DND-41 (cell line): ENCODE measurements around the gene EPB41L5.
A peak's percentile ranks its signal among the peaks of the same experiment; 100 is the strongest.

Experiments used
- ATAC-seq: fragments of 200-7000 bp; cut with Tn5 transposase; 3 replicates; pipeline ENCODE4 v1.9.1; 2021; ENCODE audit warnings: low read depth; ENCODE audit not compliant: insufficient read depth
- DNase-seq: peaks from one replicate; pipeline ENCODE4 v3.0.0-alpha.2; 2020
- H2AFZ ChIP-seq: 2 replicates; pipeline ENCODE4 v1.6.0; 2012; ENCODE audit warnings: low read depth, low read length
- H3K27ac ChIP-seq: 2 replicates; pipeline ENCODE4 v1.5.1; 2012; ENCODE audit warnings: low read length, inconsistent platforms
- H3K27me3 ChIP-seq: fragments of 200-600 bp; sonication (generic); 2 replicates; pipeline ENCODE4 v1.6.0; 2012; ENCODE audit warnings: low read length, mild to moderate bottlenecking, inconsistent platforms; ENCODE audit not compliant: insufficient read depth, poor library complexity
- H3K36me3 ChIP-seq: 2 replicates; pipeline ENCODE4 v1.5.1; 2012; ENCODE audit warnings: low read length, inconsistent platforms; ENCODE audit not compliant: insufficient read depth
- H3K4me1 ChIP-seq: 2 replicates; pipeline ENCODE4 v1.5.1; 2012; ENCODE audit warnings: mild to moderate bottlenecking, low read length; ENCODE audit not compliant: insufficient read depth
- H3K4me2 ChIP-seq: 2 replicates; pipeline ENCODE4 v1.6.0; 2012; ENCODE audit warnings: mild to moderate bottlenecking, moderate library complexity, low read length, inconsistent platforms; ENCODE audit not compliant: insufficient read depth
- H3K4me3 ChIP-seq, 2 experiments: fragments of 200-600 bp in 1 of 2; shearing (Covaris generic) in 1 of 2; 2 replicates each; pipeline ENCODE4 v1.5.1; 2012 to 2016; ENCODE audit warnings: inconsistent platforms in 2 of 2, low read length in 2 of 2, mild to moderate bottlenecking in 2 of 2, low read depth in 1 of 2, moderate library complexity in 1 of 2
- H3K79me2 ChIP-seq: 2 replicates; pipeline ENCODE4 v1.6.0; 2012; ENCODE audit warnings: low read length, inconsistent platforms; ENCODE audit not compliant: insufficient read depth
- H3K9ac ChIP-seq: 2 replicates; pipeline ENCODE4 v1.6.0; 2012; ENCODE audit warnings: low read depth, mild to moderate bottlenecking, inconsistent platforms, low read length, moderate library complexity
- H3K9me3 ChIP-seq: 2 replicates; pipeline ENCODE4 v1.5.1; 2012; ENCODE audit warnings: low read length, moderate library complexity, mild to moderate bottlenecking, inconsistent platforms; ENCODE audit not compliant: insufficient read depth, severe bottlenecking
- H4K20me1 ChIP-seq: 2 replicates; pipeline ENCODE4 v1.6.0; 2012; ENCODE audit warnings: low read length; ENCODE audit not compliant: insufficient read depth
- EZH2 ChIP-seq: IDR thresholded peaks from 3 replicates; pipeline ENCODE4 v1.6.1; 2012; ENCODE audit warnings: borderline replicate concordance, low read depth, mild to moderate bottlenecking, moderate library complexity, low read length, inconsistent platforms; ENCODE audit not compliant: severe bottlenecking
- TF ChIP-seq, protein P1 (sequence below): IDR thresholded peaks from 2 replicates; pipeline ENCODE4 v1.5.1; 2012; ENCODE audit warnings: borderline replicate concordance, low read length, moderate library complexity, mild to moderate bottlenecking; ENCODE audit not compliant: poor library complexity, severe bottlenecking; ENCODE audit errors: extremely low read depth

The EPB41L5 gene

GRCh38 chr2:120108049-120108448, 95.2 kb downstream of the EPB41L5 start:
- Histone ChIP-seq H3K27me3 (no peaks in the 10 kb centered on the region), H3K36me3 (peaks cover 7% of the 10 kb centered on the region), H3K79me2 (no peaks in the 10 kb centered on the region), H3K27ac (no peak overlapping the region), H3K4me1 (peaks cover 21% of the 10 kb centered on the region), H3K4me3 (no peak overlapping the region), H3K4me2 (no peak overlapping the region), H3K9me3 (no peaks in the 10 kb centered on the region), H2AFZ (no peak overlapping the region), H4K20me1 (no peaks in the 10 kb centered on the region), H3K9ac (no peak overlapping the region)
- TF ChIP-seq, protein P1, sequence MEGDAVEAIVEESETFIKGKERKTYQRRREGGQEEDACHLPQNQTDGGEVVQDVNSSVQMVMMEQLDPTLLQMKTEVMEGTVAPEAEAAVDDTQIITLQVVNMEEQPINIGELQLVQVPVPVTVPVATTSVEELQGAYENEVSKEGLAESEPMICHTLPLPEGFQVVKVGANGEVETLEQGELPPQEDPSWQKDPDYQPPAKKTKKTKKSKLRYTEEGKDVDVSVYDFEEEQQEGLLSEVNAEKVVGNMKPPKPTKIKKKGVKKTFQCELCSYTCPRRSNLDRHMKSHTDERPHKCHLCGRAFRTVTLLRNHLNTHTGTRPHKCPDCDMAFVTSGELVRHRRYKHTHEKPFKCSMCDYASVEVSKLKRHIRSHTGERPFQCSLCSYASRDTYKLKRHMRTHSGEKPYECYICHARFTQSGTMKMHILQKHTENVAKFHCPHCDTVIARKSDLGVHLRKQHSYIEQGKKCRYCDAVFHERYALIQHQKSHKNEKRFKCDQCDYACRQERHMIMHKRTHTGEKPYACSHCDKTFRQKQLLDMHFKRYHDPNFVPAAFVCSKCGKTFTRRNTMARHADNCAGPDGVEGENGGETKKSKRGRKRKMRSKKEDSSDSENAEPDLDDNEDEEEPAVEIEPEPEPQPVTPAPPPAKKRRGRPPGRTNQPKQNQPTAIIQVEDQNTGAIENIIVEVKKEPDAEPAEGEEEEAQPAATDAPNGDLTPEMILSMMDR = no peak
- TF ChIP-seq EZH2 = no peak
- no peak for DNase-seq
- ATAC-seq = no peak

- Histone ChIP-seq H3K4me1 (peaks cover 21% of the 10 kb centered on the region), H3K9ac (no peak overlapping the region), H3K9me3 (no peaks in the 10 kb centered on the region), H3K36me3 (peaks cover 7% of the 10 kb centered on the region), H3K79me2 (no peaks in the 10 kb centered on the region), H3K4me2 (no peak overlapping the region), H3K4me3 (0 out of 4 replicates have a peak overlapping the region, but pooled peaks of 1 of the 2 experiments have one; percentile 8), H2AFZ (no peak overlapping the region), H4K20me1 (no peaks in the 10 kb centered on the region), H3K27me3 (no peaks in the 10 kb centered on the region), H3K27ac (peak overlapping the region; percentile 70)
- peak; percentile 41; the same call in 2 of the 3 replicates for ATAC-seq
- no peak for TF ChIP-seq EZH2
- TF ChIP-seq, protein P1 = no peak
- no peak for DNase-seq
Observed at GRCh38 chr2:120108749-120109148, 95.9 kb downstream of the EPB41L5 start.

DNA sequence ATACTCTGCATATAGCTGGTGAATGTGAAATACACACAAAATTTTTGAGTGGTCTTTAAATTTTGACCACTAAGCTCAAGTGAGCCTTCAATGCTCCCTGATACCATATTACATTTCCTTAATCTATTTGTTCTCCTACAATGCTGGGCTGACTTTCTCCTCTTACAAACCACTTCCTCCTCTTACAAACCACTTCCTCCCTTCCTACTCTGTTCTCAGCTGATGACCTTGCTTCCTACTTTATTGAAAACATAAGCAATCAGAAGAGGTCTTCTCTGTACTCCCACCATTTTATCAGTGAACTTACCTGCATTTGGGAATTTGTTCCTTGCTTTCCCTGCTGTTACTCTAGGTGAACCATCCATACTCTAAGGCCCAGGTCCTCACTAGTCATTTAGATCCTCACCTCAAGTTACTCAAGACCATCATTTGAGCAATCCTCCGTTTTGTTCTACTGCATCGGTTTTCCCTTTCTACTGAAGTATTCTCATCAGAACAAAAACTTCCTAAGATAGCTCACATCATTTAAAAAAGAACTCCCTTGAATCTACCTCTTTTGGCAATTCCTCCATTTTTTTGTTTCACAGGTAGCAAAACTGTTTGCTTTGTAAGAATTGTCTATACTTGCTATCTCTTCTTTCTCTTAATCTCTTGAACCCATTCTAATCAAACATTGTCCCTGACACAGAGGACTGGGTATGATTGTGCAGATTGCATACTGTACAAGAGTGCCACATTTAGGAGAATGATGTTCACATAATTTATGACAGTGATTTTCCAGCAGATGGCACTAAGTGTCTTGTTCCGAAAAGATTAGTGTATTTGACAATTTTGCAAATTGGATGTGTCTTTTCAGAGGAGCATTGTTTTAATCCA, 96.5 kb downstream of the EPB41L5 start:
- Histone ChIP-seq H3K27ac (peak overlapping the region; percentile 70), H3K36me3 (peaks cover under 1% of the 10 kb centered on the region; the same call in 1 of the 2 replicates), H2AFZ (peak overlapping the region; percentile 63), H3K27me3 (no peaks in the 10 kb centered on the region), H3K9me3 (no peaks in the 10 kb centered on the region), H3K4me3 (peak overlapping the region in 1 of 2 experiments; percentile 28; a peak in 1 of 4 replicates), H3K4me1 (peaks cover 21% of the 10 kb centered on the region), H3K4me2 (peak overlapping the region; percentile 32; the same call in 1 of the 2 replicates), H4K20me1 (no peaks in the 10 kb centered on the region), H3K79me2 (no peaks in the 10 kb centered on the region), H3K9ac (no peak overlapping the region)
- DNase-seq (peak; percentile 22), ATAC-seq (peak; percentile 97)
- no peak for TF ChIP-seq EZH2
- TF ChIP-seq, protein P1 = peak; percentile 73
